OCI-LY3 (cell line): Measurements from ENCODE around the gene LRRC8C.

Experiments
- EZH2phosphoT487 ChIP-seq: fragments of 200-600 bp; shearing (Covaris generic); IDR thresholded peaks from 2 replicates; pipeline ENCODE4 v1.6.1; 2018; ENCODE audit warnings: antibody characterized with exemption, mixed run types, low read depth
- TF ChIP-seq, protein P1 (sequence below): fragments of 200-600, 300-600 bp; sonication (generic); IDR thresholded peaks from 2 replicates; pipeline ENCODE4 v1.5.1; 2014; ENCODE audit warnings: antibody characterized with exemption, low read length, low read depth

DNA sequence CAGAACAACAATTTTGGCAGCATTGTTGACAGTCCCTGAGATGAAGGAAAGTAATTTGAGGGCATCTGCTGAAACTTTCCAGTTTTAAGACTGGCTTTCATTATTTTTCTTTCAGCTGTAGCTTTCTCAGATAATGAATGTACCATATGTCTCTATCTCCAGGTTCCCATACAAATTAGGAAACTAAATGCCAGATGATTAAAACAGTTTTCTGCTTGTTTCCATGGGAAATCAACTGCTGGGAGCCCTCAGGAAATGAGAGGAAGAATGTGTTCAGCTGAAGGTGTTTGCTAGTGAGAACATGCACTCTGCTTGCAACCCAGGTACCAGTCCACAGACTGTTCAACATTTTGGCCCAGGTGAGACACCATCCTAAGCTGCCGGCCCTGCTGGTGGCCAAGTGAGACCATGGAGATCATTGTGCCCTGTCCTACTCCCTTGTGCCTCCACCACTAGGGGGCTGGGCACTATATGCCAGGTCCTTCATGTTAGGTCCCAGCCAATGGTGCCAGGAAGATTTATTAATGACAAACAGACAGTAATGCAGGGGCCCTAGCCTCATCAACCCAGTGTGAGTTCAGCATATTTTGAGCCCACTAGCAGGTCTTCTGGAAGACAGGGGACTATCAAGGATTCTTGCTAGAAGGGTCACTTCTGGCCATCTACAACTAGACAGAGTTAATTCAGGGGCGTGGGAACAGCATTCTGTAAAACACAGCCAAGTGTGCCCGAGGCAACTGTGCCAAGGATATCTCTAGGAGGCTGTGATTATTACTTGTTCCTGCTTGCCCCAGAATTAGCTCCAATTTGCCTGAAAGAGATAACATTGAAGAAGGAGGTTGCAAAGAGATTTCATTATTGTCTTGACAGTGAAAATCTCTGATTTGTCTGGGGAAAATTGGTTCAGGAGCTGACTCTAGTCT lies 17.0 kb upstream of the LRRC8C start:
- TF ChIP-seq, protein P1, sequence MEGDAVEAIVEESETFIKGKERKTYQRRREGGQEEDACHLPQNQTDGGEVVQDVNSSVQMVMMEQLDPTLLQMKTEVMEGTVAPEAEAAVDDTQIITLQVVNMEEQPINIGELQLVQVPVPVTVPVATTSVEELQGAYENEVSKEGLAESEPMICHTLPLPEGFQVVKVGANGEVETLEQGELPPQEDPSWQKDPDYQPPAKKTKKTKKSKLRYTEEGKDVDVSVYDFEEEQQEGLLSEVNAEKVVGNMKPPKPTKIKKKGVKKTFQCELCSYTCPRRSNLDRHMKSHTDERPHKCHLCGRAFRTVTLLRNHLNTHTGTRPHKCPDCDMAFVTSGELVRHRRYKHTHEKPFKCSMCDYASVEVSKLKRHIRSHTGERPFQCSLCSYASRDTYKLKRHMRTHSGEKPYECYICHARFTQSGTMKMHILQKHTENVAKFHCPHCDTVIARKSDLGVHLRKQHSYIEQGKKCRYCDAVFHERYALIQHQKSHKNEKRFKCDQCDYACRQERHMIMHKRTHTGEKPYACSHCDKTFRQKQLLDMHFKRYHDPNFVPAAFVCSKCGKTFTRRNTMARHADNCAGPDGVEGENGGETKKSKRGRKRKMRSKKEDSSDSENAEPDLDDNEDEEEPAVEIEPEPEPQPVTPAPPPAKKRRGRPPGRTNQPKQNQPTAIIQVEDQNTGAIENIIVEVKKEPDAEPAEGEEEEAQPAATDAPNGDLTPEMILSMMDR, result peak; percentile 37
- no peak for TF ChIP-seq EZH2phosphoT487
